Mesangial cell (primary cell): Measurements from ENCODE around the gene ROR1. TPM values are rescaled to one million over a fixed set of nuclear protein-coding genes. Genes with fewer than 3 reads are reported as not detected.

ENCODE experiments used
- total RNA-seq: library from RNA; depleted of rRNA; stranded (reverse); fragments of >200 nt; gene quantifications from 2 replicates; pipeline ENCODE4 v1.2.3, GENCODE V29; 2015

The ROR1 gene
- total RNA-seq: 13.5 and 19.1 TPM in 2 replicates

DNA sequence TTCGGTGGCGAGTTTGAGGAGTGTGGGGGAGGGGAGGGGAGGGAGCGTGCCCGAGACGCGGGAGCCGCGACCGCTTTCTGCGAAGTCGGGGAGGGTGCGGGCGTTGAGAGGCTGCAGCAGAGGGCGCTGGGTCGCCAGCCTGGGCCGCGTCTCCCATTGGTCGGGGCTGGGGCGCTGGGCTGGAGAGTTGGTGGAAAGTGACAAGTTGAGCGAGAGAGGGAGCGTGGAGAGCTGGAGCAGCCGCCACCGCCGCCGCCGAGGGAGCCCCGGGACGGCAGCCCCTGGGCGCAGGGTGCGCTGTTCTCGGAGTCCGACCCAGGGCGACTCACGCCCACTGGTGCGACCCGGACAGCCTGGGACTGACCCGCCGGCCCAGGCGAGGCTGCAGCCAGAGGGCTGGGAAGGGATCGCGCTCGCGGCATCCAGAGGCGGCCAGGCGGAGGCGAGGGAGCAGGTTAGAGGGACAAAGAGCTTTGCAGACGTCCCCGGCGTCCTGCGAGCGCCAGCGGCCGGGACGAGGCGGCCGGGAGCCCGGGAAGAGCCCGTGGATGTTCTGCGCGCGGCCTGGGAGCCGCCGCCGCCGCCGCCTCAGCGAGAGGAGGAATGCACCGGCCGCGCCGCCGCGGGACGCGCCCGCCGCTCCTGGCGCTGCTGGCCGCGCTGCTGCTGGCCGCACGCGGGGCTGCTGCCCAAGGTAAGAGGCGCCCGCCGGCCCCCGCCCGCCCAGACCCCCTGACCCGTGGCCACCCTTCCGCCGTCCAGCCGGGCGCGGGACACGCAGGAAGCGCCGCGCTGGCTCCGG is at the start of gene ROR1:
TSS of gene ROR1 (plus strand) at position 203 of the 802 bp plus-strand sequence.

DNA sequence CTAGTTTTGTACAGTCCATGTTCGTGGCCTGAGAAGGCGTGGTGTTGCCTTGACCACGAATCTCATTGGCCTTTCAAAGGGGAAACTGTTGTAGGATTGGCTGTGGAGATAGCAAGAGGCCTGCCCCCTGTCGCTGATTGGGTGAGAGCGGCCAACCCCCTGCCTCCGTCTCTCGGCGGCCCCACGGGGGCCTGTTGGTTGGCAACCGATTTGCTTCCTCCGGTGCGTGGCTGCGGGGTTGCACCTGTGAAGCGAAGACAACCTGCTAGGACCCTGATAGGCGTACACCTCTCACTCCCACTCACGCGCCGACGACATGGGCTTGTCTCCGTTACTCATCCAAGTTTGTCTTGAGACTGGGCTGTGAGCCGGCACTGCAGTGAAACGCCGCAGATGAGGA is 429.6 kb downstream of the ROR1 start, which contains the start of gene UBE2U:
TSS of gene UBE2U (plus strand) at position 204 of the 400 bp plus-strand sequence. CDS start 428 bp downstream, outside the sequence.

Other genes with a start within 250 kb of the ROR1 start
- 40.1 and 61.2 TPM in 2 replicates for gene PGM1, start 180.6 kb upstream of the ROR1 start, total RNA-seq